Type B pancreatic cell (in vitro differentiated cells): ENCODE results near the gene CABCOCO1. TPM values are rescaled to one million over a fixed set of nuclear protein-coding genes. Genes with fewer than 3 reads are reported as not detected.
"Not testable (repeated sequence)": the region's sequence is repeated elsewhere in the genome, so short reads cannot be mapped to it uniquely, and the experiment has no call there.

Experiments
- DNase-seq: peaks from one replicate; pipeline ENCODE4 v3.0.0; 2021; ENCODE audit warnings: mixed read lengths; ENCODE audit not compliant: unreplicated experiment; ENCODE audit errors: extremely low spot score
- H3K27ac Mint-ChIP-seq: 2 replicates; pipeline ENCODE4 v1.8.0; 2021; ENCODE audit warnings: mild to moderate bottlenecking, mixed read lengths
- H3K27me3 Mint-ChIP-seq: 2 replicates; pipeline ENCODE4 v1.8.0; 2021; ENCODE audit warnings: mixed read lengths
- H3K36me3 Mint-ChIP-seq: 2 replicates; pipeline ENCODE4 v1.8.0; 2021; ENCODE audit warnings: mixed read lengths
- H3K4me1 Mint-ChIP-seq: one replicate; pipeline ENCODE4 v1.8.0; 2021; ENCODE audit warnings: mixed read lengths; ENCODE audit not compliant: unreplicated experiment
- H3K4me3 Mint-ChIP-seq: 2 replicates; pipeline ENCODE4 v1.8.0; 2021; ENCODE audit warnings: mild to moderate bottlenecking, mixed read lengths
- H3K9me3 Mint-ChIP-seq: 2 replicates; pipeline ENCODE4 v1.8.0; 2021; ENCODE audit warnings: mixed read lengths
- total RNA-seq: library from RNA; stranded (reverse); gene quantifications from 2 replicates; pipeline ENCODE4 v1.2.1, GENCODE V29; 2021; ENCODE audit warnings: low replicate concordance
- TF ChIP-seq, protein P1 (sequence below): fragments of 200-600 bp; sonication (generic); conservative IDR thresholded peaks from 2 replicates; pipeline ENCODE4 v1.5.0; 2021; ENCODE audit warnings: antibody characterized with exemption, mild to moderate bottlenecking

The CABCOCO1 gene
- total RNA-seq, 1 donor from 2014 or later: not detected

DNA sequence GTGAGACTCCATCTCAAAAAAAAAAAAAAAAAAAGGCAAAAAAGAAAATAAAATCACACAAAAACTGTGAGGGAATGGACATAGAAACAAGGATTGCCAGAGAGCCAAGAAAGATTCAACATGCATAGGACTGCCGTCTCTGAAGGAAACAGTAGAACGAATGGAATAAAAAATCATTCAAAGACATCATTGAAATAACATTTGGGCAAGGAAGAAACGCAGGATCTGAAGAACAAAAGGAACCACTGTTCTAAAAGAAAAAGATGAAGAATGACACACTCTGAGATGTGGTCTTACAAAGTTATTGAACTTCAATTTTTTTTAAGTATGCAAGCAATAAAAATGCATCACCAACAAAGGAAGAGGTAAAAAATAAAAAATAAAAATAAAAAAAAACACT lies 57.2 kb downstream of the CABCOCO1 start:
- no peaks in the 10 kb centered on the region for H3K4me1 Mint-ChIP-seq
- no peak for DNase-seq
- peaks cover 4% of the 10 kb centered on the region for H3K36me3 Mint-ChIP-seq
- TF ChIP-seq, protein P1, sequence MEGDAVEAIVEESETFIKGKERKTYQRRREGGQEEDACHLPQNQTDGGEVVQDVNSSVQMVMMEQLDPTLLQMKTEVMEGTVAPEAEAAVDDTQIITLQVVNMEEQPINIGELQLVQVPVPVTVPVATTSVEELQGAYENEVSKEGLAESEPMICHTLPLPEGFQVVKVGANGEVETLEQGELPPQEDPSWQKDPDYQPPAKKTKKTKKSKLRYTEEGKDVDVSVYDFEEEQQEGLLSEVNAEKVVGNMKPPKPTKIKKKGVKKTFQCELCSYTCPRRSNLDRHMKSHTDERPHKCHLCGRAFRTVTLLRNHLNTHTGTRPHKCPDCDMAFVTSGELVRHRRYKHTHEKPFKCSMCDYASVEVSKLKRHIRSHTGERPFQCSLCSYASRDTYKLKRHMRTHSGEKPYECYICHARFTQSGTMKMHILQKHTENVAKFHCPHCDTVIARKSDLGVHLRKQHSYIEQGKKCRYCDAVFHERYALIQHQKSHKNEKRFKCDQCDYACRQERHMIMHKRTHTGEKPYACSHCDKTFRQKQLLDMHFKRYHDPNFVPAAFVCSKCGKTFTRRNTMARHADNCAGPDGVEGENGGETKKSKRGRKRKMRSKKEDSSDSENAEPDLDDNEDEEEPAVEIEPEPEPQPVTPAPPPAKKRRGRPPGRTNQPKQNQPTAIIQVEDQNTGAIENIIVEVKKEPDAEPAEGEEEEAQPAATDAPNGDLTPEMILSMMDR: no peak
- H3K4me3 Mint-ChIP-seq: no peak overlapping the region
- no peaks in the 10 kb centered on the region for H3K9me3 Mint-ChIP-seq
- no peak overlapping the region for H3K27ac Mint-ChIP-seq
- no peaks in the 10 kb centered on the region for H3K27me3 Mint-ChIP-seq

DNA sequence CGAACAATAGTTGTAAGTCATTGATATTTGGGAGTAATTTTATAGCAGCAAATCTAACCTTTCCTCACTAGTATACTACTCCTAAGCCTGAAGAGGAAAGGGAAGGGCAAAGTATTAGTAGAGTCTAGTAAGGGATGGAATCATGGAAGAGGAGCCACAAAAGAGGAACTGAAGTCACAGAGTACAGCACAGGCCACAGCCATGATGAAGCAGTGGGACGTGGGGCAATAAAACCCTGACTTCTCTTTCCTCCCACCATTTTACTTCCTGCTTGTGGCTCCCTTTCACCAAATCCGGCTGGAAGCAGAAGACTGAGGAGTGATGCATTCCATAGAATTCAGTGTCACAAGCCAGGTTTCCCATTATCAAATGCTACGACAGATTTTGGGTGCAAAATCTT lies 58.7 kb downstream of the CABCOCO1 start:
- no peak overlapping the region for H3K27ac Mint-ChIP-seq
- no peak for DNase-seq
- no peaks in the 10 kb centered on the region for H3K27me3 Mint-ChIP-seq
- H3K36me3 Mint-ChIP-seq: peaks cover 4% of the 10 kb centered on the region
- TF ChIP-seq, protein P1: no peak
- H3K4me1 Mint-ChIP-seq: no peaks in the 10 kb centered on the region
- no peaks in the 10 kb centered on the region for H3K9me3 Mint-ChIP-seq
- no peak overlapping the region for H3K4me3 Mint-ChIP-seq

DNA sequence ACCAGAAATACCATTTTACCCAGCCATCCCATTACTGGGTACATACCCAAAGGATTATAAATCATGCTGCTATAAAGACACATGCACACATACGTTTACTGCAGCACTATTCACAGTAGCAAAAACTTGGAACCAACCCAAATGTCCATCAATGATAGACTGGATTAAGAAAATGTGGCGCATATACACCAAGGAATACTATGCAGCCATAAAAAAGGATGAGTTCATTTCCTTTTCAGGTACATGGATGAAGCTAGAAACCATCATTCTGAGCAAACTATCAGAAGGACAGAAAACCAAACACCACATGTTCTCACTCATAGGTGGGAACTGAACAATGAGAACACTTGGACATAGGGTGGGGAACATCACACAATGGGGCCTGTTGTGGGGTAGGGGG lies 62.5 kb downstream of the CABCOCO1 start:
- not testable (repeated sequence) for H3K9me3 Mint-ChIP-seq, H3K36me3 Mint-ChIP-seq, H3K4me1 Mint-ChIP-seq, DNase-seq, H3K4me3 Mint-ChIP-seq, H3K27ac Mint-ChIP-seq, H3K27me3 Mint-ChIP-seq

DNA sequence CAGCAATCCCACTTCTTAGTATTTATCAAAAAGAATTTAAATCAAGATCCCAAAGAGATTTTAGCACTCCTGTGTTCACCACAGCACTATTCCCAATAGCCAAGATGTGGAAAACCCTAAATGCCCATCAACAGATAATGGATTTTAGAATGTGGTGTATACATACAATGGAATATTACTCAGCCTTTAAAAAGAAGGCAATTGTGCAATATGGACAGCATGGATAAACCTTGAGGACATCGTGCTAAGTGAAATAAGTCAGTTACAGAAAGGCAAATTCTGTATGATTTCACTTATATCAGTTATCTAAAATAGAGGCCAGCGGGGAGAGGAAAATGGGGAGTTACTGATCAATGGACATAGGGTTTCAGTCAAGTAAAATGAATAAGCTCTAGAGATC lies 66.9 kb downstream of the CABCOCO1 start:
- Mint-ChIP-seq H3K9me3 (peaks cover 7% of the 10 kb centered on the region), H3K27ac (no peak overlapping the region), H3K36me3 (no peaks in the 10 kb centered on the region), H3K4me1 (no peaks in the 10 kb centered on the region), H3K27me3 (no peaks in the 10 kb centered on the region), H3K4me3 (no peak overlapping the region)
- DNase-seq: no peak
- TF ChIP-seq, protein P1: no peak

DNA sequence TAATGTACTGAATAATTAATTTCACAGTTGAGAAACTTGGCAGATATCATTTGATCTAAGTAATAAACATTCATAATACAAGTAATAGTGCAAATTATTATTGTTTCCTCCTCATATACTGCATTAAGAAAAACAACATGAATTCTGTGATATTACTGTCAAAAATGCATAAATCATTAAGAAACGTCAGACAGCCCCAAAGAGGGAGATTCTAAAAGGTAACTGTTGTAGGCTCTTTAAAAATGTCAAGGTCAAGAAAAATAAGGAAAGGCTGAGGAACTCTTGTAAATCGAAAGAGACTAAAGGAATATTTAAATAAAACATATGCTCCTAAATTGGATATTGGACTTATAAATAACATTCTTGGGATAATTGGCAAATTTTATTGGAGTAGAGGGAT lies 67.9 kb downstream of the CABCOCO1 start:
- DNase-seq: no peak
- Mint-ChIP-seq H3K4me1 (no peaks in the 10 kb centered on the region), H3K36me3 (no peaks in the 10 kb centered on the region), H3K4me3 (no peak overlapping the region), H3K27ac (no peak overlapping the region), H3K9me3 (peaks cover 7% of the 10 kb centered on the region), H3K27me3 (no peaks in the 10 kb centered on the region)
- TF ChIP-seq, protein P1: no peak

DNA sequence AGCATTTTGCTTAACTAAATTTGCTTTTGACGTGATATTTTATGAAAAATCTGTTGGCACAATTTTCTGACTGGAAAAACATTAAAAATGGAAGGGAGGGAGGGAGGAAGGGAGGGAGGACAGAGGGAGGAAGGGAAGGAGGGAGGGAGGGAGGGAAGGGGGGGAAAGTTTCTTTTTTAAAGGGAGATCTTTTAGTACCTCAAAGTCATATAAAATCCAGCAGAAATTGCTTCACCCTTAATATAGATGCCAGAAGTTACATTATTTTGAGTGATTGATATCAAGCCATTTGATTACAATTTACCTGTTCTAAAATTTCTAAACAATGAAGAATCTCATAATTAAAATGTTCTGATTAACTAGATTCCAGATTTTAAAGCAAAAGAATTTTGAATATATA lies 68.9 kb downstream of the CABCOCO1 start:
- Mint-ChIP-seq H3K4me1 (no peaks in the 10 kb centered on the region), H3K27me3 (no peaks in the 10 kb centered on the region), H3K36me3 (peaks cover 5% of the 10 kb centered on the region), H3K27ac (no peak overlapping the region), H3K4me3 (no peak overlapping the region), H3K9me3 (peaks cover 12% of the 10 kb centered on the region)
- DNase-seq: no peak
- TF ChIP-seq, protein P1: no peak
